OCI-M2 (cell line): ENCODE data around the gene AKT1S1.

Experiments used
- DNase-seq: peaks from one replicate; lab custom pipeline; 2025; ENCODE audit not compliant: unreplicated experiment; lab: John Stamatoyannopoulos, UW

Gene AKT1S1

GRCh38 chr19:49907745-49908446, 30.7 kb upstream of the AKT1S1 start:
- no peak for DNase-seq

GRCh38 chr19:49906879-49907564, 29.9 kb upstream of the AKT1S1 start:
- DNase-seq, result no peak

GRCh38 chr19:49904136-49904535, 27.0 kb upstream of the AKT1S1 start:
- DNase-seq, result no peak

- DNase-seq, result no peak
Observed at GRCh38 chr19:49896863-49897621, 19.9 kb upstream of the AKT1S1 start, which contains the start of gene IL4I1. Gene IL4I1 (minus strand): TSS chr19:49896887. CDS start chr19:49896160, 727 bp downstream.

- no peak for DNase-seq
Observed at GRCh38 chr19:49895566-49896297, 18.6 kb upstream of the AKT1S1 start.

- DNase-seq, result no peak
Observed at GRCh38 chr19:49894879-49895565, 17.9 kb upstream of the AKT1S1 start.

- no peak for DNase-seq
Observed at GRCh38 chr19:49894011-49894664, 17.0 kb upstream of the AKT1S1 start.

- DNase-seq, result no peak
Observed at GRCh38 chr19:49892716-49893115, 15.6 kb upstream of the AKT1S1 start.

- no peak for DNase-seq
Observed at GRCh38 chr19:49891393-49891792, 14.2 kb upstream of the AKT1S1 start.

- DNase-seq, result no peak
Observed at GRCh38 chr19:49890349-49891311, 13.5 kb upstream of the AKT1S1 start.

GRCh38 chr19:49889687-49890348, 12.7 kb upstream of the AKT1S1 start:
- DNase-seq, result no peak

- DNase-seq, result no peak
Observed at GRCh38 chr19:49889038-49889686, 12.0 kb upstream of the AKT1S1 start.

- no peak for DNase-seq
Observed at GRCh38 chr19:49888510-49888824, 11.3 kb upstream of the AKT1S1 start.

- DNase-seq, result no peak
Observed at GRCh38 chr19:49887665-49888509, 10.7 kb upstream of the AKT1S1 start.

- no peak for DNase-seq
Observed at GRCh38 chr19:49887037-49887664, 10.0 kb upstream of the AKT1S1 start.

GRCh38 chr19:49884760-49885159, 7.6 kb upstream of the AKT1S1 start:
- DNase-seq, result no peak

- no peak for DNase-seq
Observed at GRCh38 chr19:49884109-49884508, 7.0 kb upstream of the AKT1S1 start.
